HEK293 (cell line): ENCODE results near the gene WBP11.
A peak's percentile ranks its signal among the peaks of the same experiment; 100 is the strongest.
"Not testable (repeated sequence)": the region's sequence is repeated elsewhere in the genome, so short reads cannot be mapped to it uniquely, and the experiment has no call there.

ENCODE experiments used
- CTCF ChIA-PET: fragments of 350-600 bp; formaldehyde crosslinking; extraction: SDS; loops from one replicate; lab custom pipeline; 2021; ENCODE audit warnings: antibody characterized with exemption; lab: Yijun Ruan, JAX
- POLR2A ChIA-PET: fragments of 300-600 bp; formaldehyde crosslinking; extraction: SDS; loops from one replicate; lab custom pipeline; 2020; ENCODE audit warnings: antibody characterized with exemption, inconsistent platforms; lab: Yijun Ruan, JAX
- H3K27ac ChIP-seq: fragments of 200-500 bp; sonication (Bioruptor generic); 2 replicates; pipeline ENCODE4 v1.5.1; 2014; ENCODE audit warnings: low read depth, low read length, control low read depth, inconsistent platforms; ENCODE audit errors: extremely low read depth
- H3K36me3 ChIP-seq, 2 experiments: fragments of 200-500 bp in 1 of 2; sonication (Bioruptor generic) in 1 of 2; 1 replicate in 1 of 2; 2 replicates in 1 of 2; pipeline ENCODE4 v1.5.1; 2014 to 2017; ENCODE audit warnings: inconsistent platforms in 2 of 2, low read length in 2 of 2; ENCODE audit not compliant: control insufficient read depth in 2 of 2, insufficient read depth in 1 of 2
- H3K4me1 ChIP-seq: fragments of 200-500 bp; sonication (Bioruptor generic); 2 replicates; pipeline ENCODE4 v1.5.1; 2014; ENCODE audit warnings: mild to moderate bottlenecking, low read length, inconsistent platforms; ENCODE audit not compliant: control insufficient read depth, insufficient read depth
- H3K4me3 ChIP-seq: 2 replicates; pipeline ENCODE4 v1.5.1; 2011; ENCODE audit warnings: low read depth, mild to moderate bottlenecking, control low read depth, low read length, moderate library complexity
- H3K9me3 ChIP-seq: fragments of 200-500 bp; sonication (Bioruptor generic); 2 replicates; pipeline ENCODE4 v1.5.1; 2014; ENCODE audit warnings: low read depth, low read length, inconsistent platforms; ENCODE audit not compliant: control insufficient read depth, insufficient read depth
- SETDB1 ChIP-seq: IDR thresholded peaks from one replicate; pipeline ENCODE4 v1.6.1; 2017; ENCODE audit warnings: mild to moderate bottlenecking, low read length, moderate library complexity, mixed read lengths; ENCODE audit not compliant: insufficient read length
- ZBTB11 ChIP-seq: fragments of 450-650 bp; formaldehyde crosslinking; conservative IDR thresholded peaks from 2 replicates; pipeline ENCODE4 v1.5.1; 2016; ENCODE audit warnings: low read depth, missing biosample characterization, missing genetic modification characterization
- ZNF324 ChIP-seq: fragments of 450-650 bp; formaldehyde crosslinking; IDR thresholded peaks from 2 replicates; pipeline ENCODE4 v1.5.1; 2016; ENCODE audit warnings: missing biosample characterization, missing genetic modification characterization
- ZNF37A ChIP-seq: fragments of 450-650 bp; IDR thresholded peaks from 2 replicates; pipeline ENCODE4 v1.5.1; 2018; ENCODE audit warnings: missing biosample characterization, missing genetic modification characterization
- ZNF433 ChIP-seq: fragments of 450-650 bp; formaldehyde crosslinking; IDR thresholded peaks from 2 replicates; pipeline ENCODE4 v1.5.1; 2016; ENCODE audit warnings: missing biosample characterization, missing genetic modification characterization, low read depth

WBP11 gene

GRCh38 chr12:14743061-14743460 is 60.2 kb downstream of the WBP11 start:
- Histone ChIP-seq H3K9me3 (no peaks in the 10 kb centered on the region), H3K4me1 (no peaks in the 10 kb centered on the region), H3K4me3 (no peak overlapping the region), H3K36me3 (no peaks in the 10 kb centered on the region), H3K27ac (no peak overlapping the region)
- ChIA-PET POLR2A (no interaction called here), CTCF (no interaction called here)
- TF ChIP-seq ZBTB11 (tag by site-specific recombination) (no peak), SETDB1 (peak; percentile 85)

DNA sequence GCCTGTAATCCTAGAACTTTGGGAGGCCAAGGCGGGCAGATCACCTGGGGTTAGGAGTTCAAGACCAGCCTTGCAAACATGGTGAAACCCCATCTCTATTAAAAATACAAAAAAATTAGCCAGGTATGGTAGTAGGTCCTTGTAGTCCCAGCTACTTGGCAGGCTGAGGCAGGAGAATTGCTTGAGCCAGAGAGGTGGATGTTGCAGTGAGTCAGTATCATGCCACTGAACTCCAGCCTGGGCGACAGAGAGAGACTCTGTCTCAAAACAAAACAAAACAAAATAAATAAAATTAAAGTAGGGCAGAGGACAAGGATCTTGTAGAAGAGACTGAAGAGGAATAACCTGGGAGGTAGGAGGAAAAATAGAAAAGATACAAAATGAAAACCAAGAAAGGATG is 61.3 kb downstream of the WBP11 start:
- ChIA-PET CTCF (interaction anchor here (0.6 kb wide), 1 partner anchor 715 kb away, joined by 4 read pairs; no protein-coding TSS in a partner anchor), POLR2A (no interaction called here)
- Histone ChIP-seq H3K9me3 (no peaks in the 10 kb centered on the region), H3K36me3 (no peaks in the 10 kb centered on the region), H3K4me3 (no peak overlapping the region), H3K27ac (no peak overlapping the region), H3K4me1 (no peaks in the 10 kb centered on the region)
- no peak for TF ChIP-seq ZNF37A (tag by site-specific recombination)
- no peak for TF ChIP-seq ZNF433 (tag by site-specific recombination)

DNA sequence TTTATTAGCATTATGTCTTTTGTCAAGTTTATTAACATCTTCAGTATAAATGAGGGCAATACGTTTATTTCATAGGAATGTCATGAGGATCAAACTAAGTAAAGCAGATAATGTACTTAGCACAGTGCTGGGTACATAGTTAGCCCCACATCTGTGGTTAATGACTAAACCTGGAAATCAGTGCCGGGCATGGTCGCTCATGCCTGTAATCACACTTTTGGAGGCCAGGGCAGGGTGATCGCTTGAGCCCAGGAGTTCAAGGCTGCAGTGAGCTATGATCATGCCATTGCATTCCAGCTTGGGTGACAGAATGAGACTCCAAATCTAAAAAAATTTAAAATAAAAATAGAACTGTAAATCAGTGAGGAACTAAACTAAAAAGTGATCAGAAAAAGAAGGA is 62.1 kb downstream of the WBP11 start:
- no peak for TF ChIP-seq ZNF324 (tag by site-specific recombination)
- ChIA-PET POLR2A (no interaction called here), CTCF (interaction anchor here (0.6 kb wide), 1 partner anchor 714 kb away, joined by 4 read pairs; no protein-coding TSS in a partner anchor)
- no peak overlapping the region for H3K4me3 ChIP-seq
- no peak overlapping the region for H3K27ac ChIP-seq
- H3K36me3 ChIP-seq, result no peaks in the 10 kb centered on the region
- no peaks in the 10 kb centered on the region for H3K4me1 ChIP-seq
- no peaks in the 10 kb centered on the region for H3K9me3 ChIP-seq

DNA sequence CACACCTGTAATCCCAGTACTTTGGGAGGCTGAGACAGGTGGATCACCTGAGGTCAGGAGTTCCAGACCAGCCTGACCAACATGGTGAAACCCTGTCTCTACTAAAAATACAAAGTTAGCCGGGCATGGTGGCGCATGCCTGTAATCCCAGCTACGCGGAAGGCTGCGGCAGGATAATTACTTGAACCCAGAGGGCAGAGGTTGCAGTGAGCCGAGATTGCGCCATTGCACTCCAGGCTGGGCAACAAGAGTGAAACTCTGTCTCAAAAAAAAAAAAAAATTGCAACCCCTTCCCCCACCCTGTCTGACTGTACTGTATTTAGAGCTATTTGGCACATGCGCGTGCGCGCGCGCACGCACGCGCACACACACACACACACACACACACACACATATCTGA is 66.8 kb downstream of the WBP11 start:
- not testable (repeated sequence) for H3K9me3 ChIP-seq, H3K4me1 ChIP-seq, H3K4me3 ChIP-seq, H3K27ac ChIP-seq, H3K36me3 ChIP-seq
- POLR2A ChIA-PET, result interaction anchor here (1.2 kb wide), 1 partner anchor 33 kb away, joined by 3 read pairs; no protein-coding TSS in a partner anchor
- CTCF ChIA-PET, result interaction anchor here (1.0 kb wide), 1 partner anchor 12 kb away, joined by 3 read pairs; no protein-coding TSS in a partner anchor
